DMS53 (cell line): ENCODE data around the gene PLXNB1.
"Not testable (repeated sequence)": the region's sequence is repeated elsewhere in the genome, so short reads cannot be mapped to it uniquely, and the experiment has no call there.

Source experiments
- DNase-seq: peaks from one replicate; lab custom pipeline; 2025; lab: John Stamatoyannopoulos, UW

PLXNB1 gene

GRCh38 chr3:48404440-48405342, 25.2 kb downstream of the PLXNB1 start:
- no peak for DNase-seq

- no peak for DNase-seq
These were observed 26.1 kb downstream of the PLXNB1 start for GRCh38 chr3:48403533-48404439.

- no peak for DNase-seq
These were observed 27.0 kb downstream of the PLXNB1 start for GRCh38 chr3:48402907-48403306.

- no peak for DNase-seq
These were observed 27.6 kb downstream of the PLXNB1 start for GRCh38 chr3:48402281-48402732.

- DNase-seq: not testable (repeated sequence)
These were observed 28.4 kb downstream of the PLXNB1 start for GRCh38 chr3:48401434-48401901.

- peak; percentile 52 for DNase-seq
These were observed 29.0 kb downstream of the PLXNB1 start for GRCh38 chr3:48400824-48401433.

- no peak for DNase-seq
These were observed 30.3 kb downstream of the PLXNB1 start for GRCh38 chr3:48399387-48400172.

GRCh38 chr3:48398701-48399386, 31.0 kb downstream of the PLXNB1 start:
- no peak for DNase-seq

GRCh38 chr3:48397767-48398681, 31.9 kb downstream of the PLXNB1 start:
- no peak for DNase-seq

GRCh38 chr3:48395714-48396113, 34.2 kb downstream of the PLXNB1 start:
- no peak for DNase-seq

GRCh38 chr3:48394391-48394790, 35.5 kb downstream of the PLXNB1 start:
- DNase-seq: no peak

- DNase-seq: no peak
These were observed 40.9 kb downstream of the PLXNB1 start for GRCh38 chr3:48388966-48389365.

- no peak for DNase-seq
These were observed 42.3 kb downstream of the PLXNB1 start for GRCh38 chr3:48387634-48388033.

GRCh38 chr3:48372862-48373435, 56.9 kb downstream of the PLXNB1 start:
- no peak for DNase-seq

- no peak for DNase-seq
These were observed 57.5 kb downstream of the PLXNB1 start for GRCh38 chr3:48372377-48372770.

GRCh38 chr3:48371651-48372376, 58.1 kb downstream of the PLXNB1 start, which contains the start of gene FBXW12:
TSS of gene FBXW12 (plus strand) at chr3:48372219. CDS start at chr3:48372768, 549 bp downstream.
- DNase-seq: no peak

GRCh38 chr3:48370333-48370713, 59.6 kb downstream of the PLXNB1 start:
- no peak for DNase-seq

GRCh38 chr3:48369693-48370332, 60.1 kb downstream of the PLXNB1 start:
- DNase-seq: no peak
